ENCODE data around the gene OR10X1. TPM values are rescaled to one million over a fixed set of nuclear protein-coding genes. Genes with fewer than 3 reads are reported as not detected.

The OR10X1 gene
- not detected in 2 replicates for total RNA-seq
- long read RNA-seq, result 0 reads

DNA sequence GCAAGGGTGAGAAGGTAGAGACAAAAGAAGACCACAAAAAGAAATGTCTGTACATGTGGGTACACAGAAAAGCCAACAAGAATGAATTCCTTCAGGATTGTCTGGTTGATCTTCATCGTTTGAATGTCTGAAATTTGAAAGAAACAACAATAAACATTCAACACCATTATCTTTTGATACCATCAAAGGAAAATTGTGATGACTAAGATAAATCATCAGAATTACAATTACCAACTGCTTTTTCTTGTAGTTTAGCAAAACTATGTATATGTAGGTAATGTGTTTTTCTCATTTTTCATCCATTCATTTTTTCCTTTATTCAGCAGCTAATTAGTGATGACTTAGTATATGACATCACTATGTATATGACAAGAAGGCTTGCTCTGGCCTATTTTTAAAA is at the start of gene OR10X1:
OR10X1 (minus strand) TSS at position 167 of the 400 bp plus-strand sequence; CDS start at position 167, 0 bp downstream.
- Mint-ChIP-seq H3K27ac (ENCODE audit: unreplicated experiment) (no peak within 1 kb of the TSS), H3K27me3 (ENCODE audit: unreplicated experiment) (no peaks in the 10 kb centered on the region), H3K36me3 (ENCODE audit: unreplicated experiment) (no peaks in the 10 kb centered on the region), H3K9me3 (ENCODE audit: unreplicated experiment) (no peaks in the 10 kb centered on the region), H3K4me3 (ENCODE audit: unreplicated experiment) (no peak within 1 kb of the TSS), H3K4me1 (ENCODE audit: unreplicated experiment) (no peaks in the 10 kb centered on the region)
- TF ChIP-seq, protein P1, sequence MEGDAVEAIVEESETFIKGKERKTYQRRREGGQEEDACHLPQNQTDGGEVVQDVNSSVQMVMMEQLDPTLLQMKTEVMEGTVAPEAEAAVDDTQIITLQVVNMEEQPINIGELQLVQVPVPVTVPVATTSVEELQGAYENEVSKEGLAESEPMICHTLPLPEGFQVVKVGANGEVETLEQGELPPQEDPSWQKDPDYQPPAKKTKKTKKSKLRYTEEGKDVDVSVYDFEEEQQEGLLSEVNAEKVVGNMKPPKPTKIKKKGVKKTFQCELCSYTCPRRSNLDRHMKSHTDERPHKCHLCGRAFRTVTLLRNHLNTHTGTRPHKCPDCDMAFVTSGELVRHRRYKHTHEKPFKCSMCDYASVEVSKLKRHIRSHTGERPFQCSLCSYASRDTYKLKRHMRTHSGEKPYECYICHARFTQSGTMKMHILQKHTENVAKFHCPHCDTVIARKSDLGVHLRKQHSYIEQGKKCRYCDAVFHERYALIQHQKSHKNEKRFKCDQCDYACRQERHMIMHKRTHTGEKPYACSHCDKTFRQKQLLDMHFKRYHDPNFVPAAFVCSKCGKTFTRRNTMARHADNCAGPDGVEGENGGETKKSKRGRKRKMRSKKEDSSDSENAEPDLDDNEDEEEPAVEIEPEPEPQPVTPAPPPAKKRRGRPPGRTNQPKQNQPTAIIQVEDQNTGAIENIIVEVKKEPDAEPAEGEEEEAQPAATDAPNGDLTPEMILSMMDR (IDR thresholded peaks at IDR 0.05), result no peak
- no peak for DNase-seq (ENCODE audit: extremely low spot score, unreplicated experiment)

DNA sequence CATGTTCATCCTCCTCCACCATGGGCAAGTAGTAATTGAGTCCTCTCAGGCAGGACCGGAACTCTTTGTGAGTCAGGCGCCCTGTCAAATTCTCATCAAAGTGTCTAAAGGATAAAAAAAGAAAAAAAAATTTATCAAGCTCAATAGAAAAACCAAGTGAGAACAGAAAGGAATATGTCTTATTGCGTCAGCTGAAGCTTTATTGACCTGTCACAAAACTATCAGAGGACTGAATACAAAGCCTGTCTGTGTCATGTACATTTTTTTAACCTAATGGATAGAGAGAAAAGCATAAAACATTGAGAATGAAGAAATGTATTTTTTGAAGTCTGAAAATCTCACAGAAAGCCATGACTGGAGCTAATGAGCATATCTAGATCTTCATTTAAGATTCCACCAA is 34.1 kb upstream of the OR10X1 start:
- Mint-ChIP-seq H3K4me3 (ENCODE audit: unreplicated experiment) (no peak overlapping the region), H3K27ac (ENCODE audit: unreplicated experiment) (no peak overlapping the region), H3K27me3 (ENCODE audit: unreplicated experiment) (no peaks in the 10 kb centered on the region), H3K9me3 (ENCODE audit: unreplicated experiment) (no peaks in the 10 kb centered on the region), H3K4me1 (ENCODE audit: unreplicated experiment) (no peaks in the 10 kb centered on the region), H3K36me3 (ENCODE audit: unreplicated experiment) (no peaks in the 10 kb centered on the region)
- DNase-seq (ENCODE audit: extremely low spot score, unreplicated experiment), result no peak
- TF ChIP-seq, protein P1 (IDR thresholded peaks at IDR 0.05), result no peak

GRCh38 chr1:158611916-158612315 is 32.2 kb upstream of the OR10X1 start:
- no peaks in the 10 kb centered on the region for H3K36me3 Mint-ChIP-seq (ENCODE audit: unreplicated experiment)
- no peaks in the 10 kb centered on the region for H3K27me3 Mint-ChIP-seq (ENCODE audit: unreplicated experiment)
- H3K4me3 Mint-ChIP-seq (ENCODE audit: unreplicated experiment), result no peak overlapping the region
- TF ChIP-seq, protein P1 (IDR thresholded peaks at IDR 0.05), result no peak
- no peaks in the 10 kb centered on the region for H3K4me1 Mint-ChIP-seq (ENCODE audit: unreplicated experiment)
- no peaks in the 10 kb centered on the region for H3K9me3 Mint-ChIP-seq (ENCODE audit: unreplicated experiment)
- no peak overlapping the region for H3K27ac Mint-ChIP-seq (ENCODE audit: unreplicated experiment)
- no peak for DNase-seq (ENCODE audit: extremely low spot score, unreplicated experiment)

DNA sequence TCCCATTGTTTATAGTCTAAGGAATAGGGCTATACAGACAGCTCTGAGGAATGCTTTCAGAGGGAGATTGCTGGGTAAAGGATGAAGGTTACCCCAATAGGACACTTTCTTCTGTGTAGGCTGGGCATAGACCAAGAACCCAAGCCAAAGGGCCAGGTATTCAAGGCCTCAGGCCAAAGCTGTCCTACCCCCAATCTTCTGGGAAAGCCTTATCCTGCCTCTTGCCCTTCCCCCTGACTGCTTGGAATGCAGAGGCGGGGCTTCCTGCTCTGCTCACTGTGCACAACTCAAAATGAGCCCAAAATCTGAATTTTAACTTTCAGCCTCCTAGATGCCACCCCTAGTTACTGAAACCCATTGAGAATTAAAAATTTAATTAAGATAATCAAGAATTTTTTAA is 27.6 kb upstream of the OR10X1 start:
- no peaks in the 10 kb centered on the region for H3K4me1 Mint-ChIP-seq (ENCODE audit: unreplicated experiment)
- H3K4me3 Mint-ChIP-seq (ENCODE audit: unreplicated experiment), result no peak overlapping the region
- H3K9me3 Mint-ChIP-seq (ENCODE audit: unreplicated experiment), result no peaks in the 10 kb centered on the region
- DNase-seq (ENCODE audit: extremely low spot score, unreplicated experiment), result no peak
- H3K36me3 Mint-ChIP-seq (ENCODE audit: unreplicated experiment), result no peaks in the 10 kb centered on the region
- no peaks in the 10 kb centered on the region for H3K27me3 Mint-ChIP-seq (ENCODE audit: unreplicated experiment)
- no peak overlapping the region for H3K27ac Mint-ChIP-seq (ENCODE audit: unreplicated experiment)
- TF ChIP-seq, protein P1 (IDR thresholded peaks at IDR 0.05), result no peak

DNA sequence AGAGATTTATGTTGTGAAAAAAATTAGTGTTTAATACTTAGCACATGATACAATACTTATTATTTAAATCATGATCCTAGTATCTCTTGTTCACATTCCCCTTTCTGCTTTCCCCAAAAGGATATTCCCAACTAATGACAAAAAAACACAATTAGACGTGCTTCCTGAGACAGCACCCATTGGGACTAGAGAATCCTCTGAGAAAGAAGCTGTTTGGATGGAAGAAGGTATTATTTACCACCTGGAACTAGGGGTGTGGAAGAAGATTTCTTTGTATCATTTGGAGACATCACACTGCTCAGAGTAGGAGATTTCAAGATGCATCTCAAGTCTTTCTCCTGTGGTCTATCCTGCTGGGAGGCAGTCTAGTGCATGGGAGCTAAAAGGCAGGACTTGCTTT is 25.3 kb upstream of the OR10X1 start, which contains the start of gene OR10Z1:
OR10Z1 (plus strand) TSS at position 301 of the 400 bp plus-strand sequence. CDS start 1,171 bp downstream, outside the sequence.
- Mint-ChIP-seq H3K9me3 (ENCODE audit: unreplicated experiment) (no peaks in the 10 kb centered on the region), H3K4me3 (ENCODE audit: unreplicated experiment) (no peak within 1 kb of the TSS), H3K4me1 (ENCODE audit: unreplicated experiment) (no peaks in the 10 kb centered on the region), H3K27me3 (ENCODE audit: unreplicated experiment) (no peaks in the 10 kb centered on the region), H3K36me3 (ENCODE audit: unreplicated experiment) (no peaks in the 10 kb centered on the region), H3K27ac (ENCODE audit: unreplicated experiment) (no peak within 1 kb of the TSS)
- TF ChIP-seq, protein P1 (IDR thresholded peaks at IDR 0.05), result no peak
- no peak for DNase-seq (ENCODE audit: extremely low spot score, unreplicated experiment)
